AG08396 (cell line): ENCODE results near the gene CCDC78.
"Not testable (repeated sequence)": the region's sequence is repeated elsewhere in the genome, so short reads cannot be mapped to it uniquely, and the experiment has no call there.

Source experiments
- DNase-seq: peaks from one replicate; pipeline ENCODE4 v3.0.0; 2012; ENCODE audit warnings: low spot score, mixed read lengths

CCDC78 gene

GRCh38 chr16:760545-761343 lies 34.5 kb upstream of the CCDC78 start, which contains the start of gene MSLN:
TSS of gene MSLN (plus strand) at chr16:760734. CDS start at chr16:762681, 1,947 bp downstream.
- no peak for DNase-seq

- no peak for DNase-seq
Measured at GRCh38 chr16:760065-760464, 33.8 kb upstream of the CCDC78 start.

- DNase-seq: no peak
Measured at GRCh38 chr16:759110-759910, 33.1 kb upstream of the CCDC78 start.

GRCh38 chr16:756428-756827 lies 30.2 kb upstream of the CCDC78 start:
- no peak for DNase-seq

- DNase-seq: no peak
Measured at GRCh38 chr16:754656-755055, 28.4 kb upstream of the CCDC78 start.

- not testable (repeated sequence) for DNase-seq
Measured at GRCh38 chr16:754121-754607, 27.9 kb upstream of the CCDC78 start.

- DNase-seq: no peak
Measured at GRCh38 chr16:752007-752312, 25.7 kb upstream of the CCDC78 start.

- no peak for DNase-seq
Measured at GRCh38 chr16:751152-752006, 25.1 kb upstream of the CCDC78 start.

GRCh38 chr16:750485-750884 lies 24.2 kb upstream of the CCDC78 start:
- DNase-seq: no peak

- peak; percentile 87 for DNase-seq
Measured at GRCh38 chr16:749010-749409, 22.8 kb upstream of the CCDC78 start.

- no peak for DNase-seq
Measured at GRCh38 chr16:747978-748746, 21.9 kb upstream of the CCDC78 start.

- no peak for DNase-seq
Measured at GRCh38 chr16:746637-747036, 20.4 kb upstream of the CCDC78 start.

GRCh38 chr16:745739-746138 lies 19.5 kb upstream of the CCDC78 start:
- no peak for DNase-seq

- DNase-seq: no peak
Measured at GRCh38 chr16:743794-744500, 17.7 kb upstream of the CCDC78 start.

GRCh38 chr16:742894-743293 lies 16.7 kb upstream of the CCDC78 start:
- DNase-seq: not testable (repeated sequence)

- DNase-seq: no peak
Measured at GRCh38 chr16:741986-742629, 15.9 kb upstream of the CCDC78 start.

- peak; percentile 99 for DNase-seq
Measured at GRCh38 chr16:740764-741505, 14.7 kb upstream of the CCDC78 start, which contains the start of gene CIAO3. TSS of gene CIAO3 (minus strand) at chr16:740997. CDS start at chr16:740985, 12 bp downstream.

- peak; percentile 42 for DNase-seq
Measured at GRCh38 chr16:740459-740763, 14.2 kb upstream of the CCDC78 start.

- no peak for DNase-seq
Measured at GRCh38 chr16:739560-740458, 13.6 kb upstream of the CCDC78 start.
